ENCODE results near the gene TTC23L.

DNA sequence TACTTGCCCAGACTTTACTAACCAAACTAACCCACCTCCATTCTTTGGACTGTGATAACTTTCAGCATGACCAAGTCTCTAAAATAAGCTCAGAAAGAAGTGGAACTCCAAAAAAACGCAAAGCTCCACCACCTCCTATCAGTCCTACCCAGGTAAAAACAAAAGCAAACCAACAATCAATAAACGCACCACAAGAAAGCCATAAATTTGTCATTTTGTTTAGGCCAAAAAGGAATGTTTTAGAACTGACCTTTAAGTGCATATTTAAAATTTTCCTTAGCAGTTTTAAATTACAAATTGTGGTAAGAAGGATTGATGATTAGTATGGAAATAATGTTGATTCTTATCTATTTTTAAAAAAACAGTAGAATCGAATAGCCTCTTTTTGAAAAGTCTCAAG, 25.5 kb upstream of the TTC23L start:
- TF ChIP-seq, protein P1, sequence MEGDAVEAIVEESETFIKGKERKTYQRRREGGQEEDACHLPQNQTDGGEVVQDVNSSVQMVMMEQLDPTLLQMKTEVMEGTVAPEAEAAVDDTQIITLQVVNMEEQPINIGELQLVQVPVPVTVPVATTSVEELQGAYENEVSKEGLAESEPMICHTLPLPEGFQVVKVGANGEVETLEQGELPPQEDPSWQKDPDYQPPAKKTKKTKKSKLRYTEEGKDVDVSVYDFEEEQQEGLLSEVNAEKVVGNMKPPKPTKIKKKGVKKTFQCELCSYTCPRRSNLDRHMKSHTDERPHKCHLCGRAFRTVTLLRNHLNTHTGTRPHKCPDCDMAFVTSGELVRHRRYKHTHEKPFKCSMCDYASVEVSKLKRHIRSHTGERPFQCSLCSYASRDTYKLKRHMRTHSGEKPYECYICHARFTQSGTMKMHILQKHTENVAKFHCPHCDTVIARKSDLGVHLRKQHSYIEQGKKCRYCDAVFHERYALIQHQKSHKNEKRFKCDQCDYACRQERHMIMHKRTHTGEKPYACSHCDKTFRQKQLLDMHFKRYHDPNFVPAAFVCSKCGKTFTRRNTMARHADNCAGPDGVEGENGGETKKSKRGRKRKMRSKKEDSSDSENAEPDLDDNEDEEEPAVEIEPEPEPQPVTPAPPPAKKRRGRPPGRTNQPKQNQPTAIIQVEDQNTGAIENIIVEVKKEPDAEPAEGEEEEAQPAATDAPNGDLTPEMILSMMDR (IDR thresholded peaks at IDR 0.05), result no peak
- no peak for TF ChIP-seq POLR2AphosphoS5 (IDR thresholded peaks at IDR 0.05)
- no peak for TF ChIP-seq POLR2A (IDR thresholded peaks at IDR 0.05)
- no peak for TF ChIP-seq EP300 (IDR thresholded peaks at IDR 0.05)

All from gastroesophageal sphincter (tissue), 3 donors.